ENCODE results near the gene CST5.

GRCh38 chr20:23832775-23833513 is 46.6 kb downstream of the CST5 start:
- TF ChIP-seq POLR2A (IDR thresholded peaks at IDR 0.05) = no peak
- TF ChIP-seq, protein P1, sequence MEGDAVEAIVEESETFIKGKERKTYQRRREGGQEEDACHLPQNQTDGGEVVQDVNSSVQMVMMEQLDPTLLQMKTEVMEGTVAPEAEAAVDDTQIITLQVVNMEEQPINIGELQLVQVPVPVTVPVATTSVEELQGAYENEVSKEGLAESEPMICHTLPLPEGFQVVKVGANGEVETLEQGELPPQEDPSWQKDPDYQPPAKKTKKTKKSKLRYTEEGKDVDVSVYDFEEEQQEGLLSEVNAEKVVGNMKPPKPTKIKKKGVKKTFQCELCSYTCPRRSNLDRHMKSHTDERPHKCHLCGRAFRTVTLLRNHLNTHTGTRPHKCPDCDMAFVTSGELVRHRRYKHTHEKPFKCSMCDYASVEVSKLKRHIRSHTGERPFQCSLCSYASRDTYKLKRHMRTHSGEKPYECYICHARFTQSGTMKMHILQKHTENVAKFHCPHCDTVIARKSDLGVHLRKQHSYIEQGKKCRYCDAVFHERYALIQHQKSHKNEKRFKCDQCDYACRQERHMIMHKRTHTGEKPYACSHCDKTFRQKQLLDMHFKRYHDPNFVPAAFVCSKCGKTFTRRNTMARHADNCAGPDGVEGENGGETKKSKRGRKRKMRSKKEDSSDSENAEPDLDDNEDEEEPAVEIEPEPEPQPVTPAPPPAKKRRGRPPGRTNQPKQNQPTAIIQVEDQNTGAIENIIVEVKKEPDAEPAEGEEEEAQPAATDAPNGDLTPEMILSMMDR (IDR thresholded peaks at IDR 0.05) = no peak

All from right lobe of liver (tissue), 4 donors.